K562 (cell line): ENCODE data around the gene OSBPL7. TPM values are rescaled to one million over a fixed set of nuclear protein-coding genes. Genes with fewer than 3 reads are reported as not detected.
A peak's percentile ranks its signal among the peaks of the same experiment; 100 is the strongest.

Source experiments
- ASH1L ChIP-seq: fragments of 450-650 bp; IDR thresholded peaks from 2 replicates; pipeline ENCODE4 v1.6.1; 2018; ENCODE audit warnings: borderline replicate concordance, mild to moderate bottlenecking, low read depth; ENCODE audit not compliant: partially characterized antibody
- CC2D1A ChIP-seq: fragments of 450-650 bp; IDR thresholded peaks from 2 replicates; pipeline ENCODE4 v1.6.1; 2017; ENCODE audit warnings: mild to moderate bottlenecking
- CEBPG ChIP-seq, 3 experiments: fragments of 200-800 bp in 1 of 3; sonication (Bioruptor generic) in 1 of 3; sonication (generic) in 1 of 3; formaldehyde crosslinking in 1 of 3; IDR thresholded peaks in 2 of 3; conservative IDR thresholded peaks in 1 of 3; 2 replicates each; pipeline versions ENCODE4 v1.6.1 to v1.8.0; 2016 to 2022; ENCODE audit warnings: missing compliant biosample characterization in 2 of 3, missing genetic modification characterization in 2 of 3, mild to moderate bottlenecking in 1 of 3, missing genetic modification reagents in 1 of 3
- CSDE1 ChIP-seq, 2 experiments: fragments of 450-650 bp; IDR thresholded peaks; 2 replicates each; pipeline ENCODE4 v1.6.1; 2016; ENCODE audit warnings: mild to moderate bottlenecking in 1 of 2
- FOSL1 ChIP-seq: fragments of 200-800 bp; sonication (Bioruptor generic); conservative IDR thresholded peaks from 2 replicates; pipeline ENCODE4 v1.6.1; 2016; ENCODE audit warnings: missing genetic modification characterization, missing compliant biosample characterization
- FOXK1 ChIP-seq: sonication (generic); formaldehyde crosslinking; IDR thresholded peaks from 2 replicates; pipeline ENCODE4 v1.8.0; 2022; ENCODE audit warnings: missing genetic modification reagents, mild to moderate bottlenecking, borderline replicate concordance
- FOXP1 ChIP-seq: sonication (generic); formaldehyde crosslinking; IDR thresholded peaks from 2 replicates; pipeline ENCODE4 v1.8.0; 2022; ENCODE audit warnings: mild to moderate bottlenecking, missing genetic modification reagents
- JUND ChIP-seq, 2 experiments: IDR thresholded peaks; 2 replicates in 1 of 2; 3 replicates in 1 of 2; pipeline ENCODE4 v1.6.1; 2011; ENCODE audit warnings: borderline replicate concordance in 2 of 2, low read depth in 2 of 2, low read length in 2 of 2, improper control_type of control experiment in 1 of 2, missing biosample characterization in 1 of 2, missing genetic modification characterization in 1 of 2, missing genetic modification reagents in 1 of 2
- KAT8 ChIP-seq: fragments of 450-650 bp; IDR thresholded peaks from 2 replicates; pipeline ENCODE4 v1.6.1; 2016; ENCODE audit warnings: low read depth, mild to moderate bottlenecking
- MTA2 ChIP-seq: fragments of 450-650 bp; IDR thresholded peaks from 2 replicates; pipeline ENCODE4 v1.6.1; 2016; ENCODE audit warnings: low read depth
- NR1H2 ChIP-seq: sonication (generic); formaldehyde crosslinking; IDR thresholded peaks from 2 replicates; pipeline ENCODE4 v1.4.0; 2020; ENCODE audit warnings: mild to moderate bottlenecking, missing genetic modification reagents
- PHF20 ChIP-seq: fragments of 450-650 bp; IDR thresholded peaks from 2 replicates; pipeline ENCODE4 v1.6.1; 2018; ENCODE audit not compliant: partially characterized antibody
- SP2 ChIP-seq: IDR thresholded peaks from 2 replicates; pipeline ENCODE4 v1.6.1; 2011; ENCODE audit warnings: mild to moderate bottlenecking, low read depth, low read length, moderate library complexity; ENCODE audit not compliant: poor library complexity, severe bottlenecking; ENCODE audit errors: extremely low read depth
- ZFP36 ChIP-seq: fragments of 150-350 bp; IDR thresholded peaks from 2 replicates; pipeline ENCODE4 v1.6.1; 2018; ENCODE audit warnings: low read length, low read depth; ENCODE audit not compliant: partially characterized antibody
- ZNF143 ChIP-seq: sonication (generic); formaldehyde crosslinking; IDR thresholded peaks from 2 replicates; pipeline ENCODE4 v1.9.0; 2022; ENCODE audit warnings: mild to moderate bottlenecking, missing genetic modification reagents
- ZNF780A ChIP-seq: fragments of 250-450 bp; sonication (Bioruptor Pico); IDR thresholded peaks from 2 replicates; pipeline ENCODE4 v1.5.0; 2021; ENCODE audit warnings: mild to moderate bottlenecking
- polyA plus RNA-seq, 8 experiments: library from polyadenylated mRNA; depleted of rRNA in 4 of 8; stranded (reverse) in 5 of 8; unstranded in 3 of 8; fragments of >200 nt; fragmentation: Nextera tagmentation in 2 of 8; fragmentation: Illumina TruSeq in 1 of 8; extraction: Ambion mirVana in 2 of 8; extraction: Trizol in 1 of 8; gene quantifications; 2 replicates each; pipeline versions ENCODE4 v1.2.1 to v1.2.3, GENCODE V29; 2011 to 2014; ENCODE audit warnings: inconsistent platforms in 1 of 8, missing spikeins in 1 of 8
- total RNA-seq, 7 experiments: library from RNA; depleted of rRNA in 6 of 7; stranded (reverse); fragments of >200 nt in 6 of 7; fragmentation: Illumina TruSeq in 2 of 7; extraction: Trizol in 2 of 7; gene quantifications; 2 replicates each; pipeline versions ENCODE4 v1.2.1 to v1.2.3, GENCODE V29; 2011 to 2021; ENCODE audit warnings: low replicate concordance in 1 of 7
- TF ChIP-seq, protein P1 (sequence below): fragments of 450-650 bp; IDR thresholded peaks from 2 replicates; pipeline ENCODE4 v1.6.1; 2017; ENCODE audit warnings: mild to moderate bottlenecking, moderate library complexity
- TF ChIP-seq, protein P2 (sequence below): sonication (generic); formaldehyde crosslinking; IDR thresholded peaks from 2 replicates; pipeline ENCODE4 v1.8.0; 2023; ENCODE audit warnings: mild to moderate bottlenecking, missing genetic modification reagents
- TF ChIP-seq, protein P3 (sequence below): fragments of 250-450 bp; sonication (Bioruptor Pico); IDR thresholded peaks from 2 replicates; pipeline ENCODE4 v1.8.0; 2021; ENCODE audit warnings: borderline replicate concordance, mild to moderate bottlenecking, moderate library complexity; ENCODE audit not compliant: poor library complexity, severe bottlenecking
- TF ChIP-seq, protein P4 (sequence below): fragments of 250-450 bp; sonication (Bioruptor Pico); IDR thresholded peaks from 2 replicates; pipeline ENCODE4 v1.8.0; 2022; ENCODE audit warnings: moderate library complexity, mild to moderate bottlenecking, inconsistent platforms
- TF ChIP-seq, protein P5 (sequence below): sonication (generic); formaldehyde crosslinking; IDR thresholded peaks from 2 replicates; pipeline ENCODE4 v1.8.0; 2022; ENCODE audit warnings: missing genetic modification reagents, mild to moderate bottlenecking, moderate library complexity, borderline replicate concordance

The OSBPL7 gene
- total and polyA plus RNA-seq, 9 of the 15 experiments (the other 6 are each of a cell fraction or from before 2014, with no cell fraction given), result 0.32 to 11.9 (median 5.8) TPM

DNA sequence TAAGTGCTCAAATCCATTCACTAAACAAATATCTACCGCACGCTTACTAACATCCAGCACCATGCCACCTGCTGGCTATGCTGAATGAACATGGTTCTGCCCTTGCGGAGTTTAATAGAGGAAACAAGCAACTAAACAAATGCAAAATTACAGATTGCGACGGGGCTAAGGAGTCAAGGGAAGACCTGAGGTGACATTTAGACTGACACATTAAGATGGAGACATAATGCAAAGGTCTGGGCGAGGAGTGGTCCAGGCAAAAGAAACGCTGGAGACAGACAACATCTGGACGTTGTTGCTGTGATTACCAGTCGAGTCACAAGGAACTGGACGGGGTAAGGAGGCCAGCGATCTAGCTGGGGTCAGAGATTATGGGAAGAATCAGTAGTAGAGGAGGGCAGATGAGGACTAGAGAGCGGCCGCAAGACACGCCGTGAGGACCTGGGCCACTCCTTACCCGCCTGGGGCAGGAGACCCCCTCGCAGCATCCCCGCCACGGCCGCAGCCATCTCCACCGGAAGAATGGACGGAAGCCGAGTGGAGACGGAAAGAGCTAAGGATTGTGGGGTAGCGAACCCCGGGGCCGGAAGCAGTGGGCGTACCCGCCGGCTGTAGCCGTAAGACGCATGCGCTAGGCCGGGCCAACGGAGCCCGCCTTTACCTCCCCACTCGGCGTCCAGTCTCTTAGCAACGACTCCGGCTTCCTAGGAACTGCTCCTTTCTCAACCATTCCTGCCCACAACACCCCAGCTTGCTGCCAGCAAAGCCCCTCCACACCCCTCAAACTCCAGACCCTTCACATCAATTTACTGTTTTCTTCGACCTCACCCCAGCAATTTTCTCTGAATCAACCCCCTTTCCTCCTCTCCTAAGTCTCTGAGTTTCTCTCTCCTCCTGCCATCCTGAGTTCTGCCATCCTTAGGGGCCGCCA lies 9.7 kb upstream of the OSBPL7 start, which contains the start of the genes LRRC46 and MRPL10 (continued):
- TF ChIP-seq JUND (IDR thresholded peaks at IDR 0.05; ENCODE audit: borderline replicate concordance, low read depth, low read length) (peak; percentile 36; the same call in 1 of the 2 replicates), JUND (tag; IDR thresholded peaks at IDR 0.05; ENCODE audit: borderline replicate concordance, low read depth, low read length) (peak; percentile 10; the same call in 1 of the 3 replicates), FOXP1 (peak; percentile 71; the same call in 1 of the 2 replicates), ZFP36 (no peak), CSDE1 (IDR thresholded peaks at IDR 0.05) (peak in 1 of 2 experiments; percentile 82; a peak in 2 of 4 replicates), ZNF143 (CRISPR knock-in tag) (peak; percentile 91), SP2 (peak; percentile 4), ASH1L (peak; percentile 29), CEBPG (CRISPR knock-in tag; IDR thresholded peaks at IDR 0.05) (no peak), CEBPG (tag; conservative IDR thresholded peaks at IDR 0.05 in 1 of 2, IDR thresholded peaks at IDR 0.05 in 1 of 2) (no peak), CC2D1A (0 out of 2 replicates have a peak, but pooled peaks have one; percentile 9), MTA2 (no peak), KAT8 (no peak), NR1H2 (CRISPR knock-in tag) (peak; percentile 41; the same call in 1 of the 2 replicates), FOXK1 (peak; percentile 78; the same call in 1 of the 2 replicates), FOSL1 (peak; percentile 24; the same call in 1 of the 2 replicates), PHF20 (peak; percentile 94), ZNF780A (CRISPR knock-in tag) (no peak)
- TF ChIP-seq, protein P1, sequence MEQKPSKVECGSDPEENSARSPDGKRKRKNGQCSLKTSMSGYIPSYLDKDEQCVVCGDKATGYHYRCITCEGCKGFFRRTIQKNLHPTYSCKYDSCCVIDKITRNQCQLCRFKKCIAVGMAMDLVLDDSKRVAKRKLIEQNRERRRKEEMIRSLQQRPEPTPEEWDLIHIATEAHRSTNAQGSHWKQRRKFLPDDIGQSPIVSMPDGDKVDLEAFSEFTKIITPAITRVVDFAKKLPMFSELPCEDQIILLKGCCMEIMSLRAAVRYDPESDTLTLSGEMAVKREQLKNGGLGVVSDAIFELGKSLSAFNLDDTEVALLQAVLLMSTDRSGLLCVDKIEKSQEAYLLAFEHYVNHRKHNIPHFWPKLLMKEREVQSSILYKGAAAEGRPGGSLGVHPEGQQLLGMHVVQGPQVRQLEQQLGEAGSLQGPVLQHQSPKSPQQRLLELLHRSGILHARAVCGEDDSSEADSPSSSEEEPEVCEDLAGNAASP, result no peak; the same call in 1 of the 2 replicates
- TF ChIP-seq, protein P2, sequence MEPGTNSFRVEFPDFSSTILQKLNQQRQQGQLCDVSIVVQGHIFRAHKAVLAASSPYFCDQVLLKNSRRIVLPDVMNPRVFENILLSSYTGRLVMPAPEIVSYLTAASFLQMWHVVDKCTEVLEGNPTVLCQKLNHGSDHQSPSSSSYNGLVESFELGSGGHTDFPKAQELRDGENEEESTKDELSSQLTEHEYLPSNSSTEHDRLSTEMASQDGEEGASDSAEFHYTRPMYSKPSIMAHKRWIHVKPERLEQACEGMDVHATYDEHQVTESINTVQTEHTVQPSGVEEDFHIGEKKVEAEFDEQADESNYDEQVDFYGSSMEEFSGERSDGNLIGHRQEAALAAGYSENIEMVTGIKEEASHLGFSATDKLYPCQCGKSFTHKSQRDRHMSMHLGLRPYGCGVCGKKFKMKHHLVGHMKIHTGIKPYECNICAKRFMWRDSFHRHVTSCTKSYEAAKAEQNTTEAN, result peak; percentile 55; the same call in 1 of the 2 replicates
- TF ChIP-seq, protein P3, sequence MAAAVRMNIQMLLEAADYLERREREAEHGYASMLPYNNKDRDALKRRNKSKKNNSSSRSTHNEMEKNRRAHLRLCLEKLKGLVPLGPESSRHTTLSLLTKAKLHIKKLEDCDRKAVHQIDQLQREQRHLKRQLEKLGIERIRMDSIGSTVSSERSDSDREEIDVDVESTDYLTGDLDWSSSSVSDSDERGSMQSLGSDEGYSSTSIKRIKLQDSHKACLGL (CRISPR knock-in tag), result peak; percentile 22
- TF ChIP-seq, protein P4, sequence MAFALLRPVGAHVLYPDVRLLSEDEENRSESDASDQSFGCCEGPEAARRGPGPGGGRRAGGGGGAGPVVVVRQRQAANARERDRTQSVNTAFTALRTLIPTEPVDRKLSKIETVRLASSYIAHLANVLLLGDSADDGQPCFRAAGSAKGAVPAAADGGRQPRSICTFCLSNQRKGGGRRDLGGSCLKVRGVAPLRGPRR, result no peak
- TF ChIP-seq, protein P5, sequence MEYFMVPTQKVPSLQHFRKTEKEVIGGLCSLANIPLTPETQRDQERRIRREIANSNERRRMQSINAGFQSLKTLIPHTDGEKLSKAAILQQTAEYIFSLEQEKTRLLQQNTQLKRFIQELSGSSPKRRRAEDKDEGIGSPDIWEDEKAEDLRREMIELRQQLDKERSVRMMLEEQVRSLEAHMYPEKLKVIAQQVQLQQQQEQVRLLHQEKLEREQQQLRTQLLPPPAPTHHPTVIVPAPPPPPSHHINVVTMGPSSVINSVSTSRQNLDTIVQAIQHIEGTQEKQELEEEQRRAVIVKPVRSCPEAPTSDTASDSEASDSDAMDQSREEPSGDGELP (CRISPR knock-in tag), result peak; percentile 79
